PC-9 (cell line): Measurements from ENCODE around the gene CA5A. TPM values are rescaled to one million over a fixed set of nuclear protein-coding genes. Genes with fewer than 3 reads are reported as not detected.
"Not testable (repeated sequence)": the region's sequence is repeated elsewhere in the genome, so short reads cannot be mapped to it uniquely, and the experiment has no call there.

ENCODE experiments used
- BruUV-seq: library from RNA; stranded (reverse); fragments of 400-500 nt; replicated peaks from 2 replicates; lab custom pipeline; 2021; lab: Mats Ljungman, UMichigan
- CTCF ChIA-PET: fragments of 300-600 bp; sonication (Branson Sonifier 250); formaldehyde crosslinking; loops from one replicate; lab custom pipeline; 2022; ENCODE audit warnings: antibody characterized with exemption; lab: Charles Lee
- POLR2A ChIA-PET: fragments of 300-600 bp; sonication (Branson Sonifier 250); formaldehyde crosslinking; loops from one replicate; lab custom pipeline; 2022; ENCODE audit warnings: antibody characterized with exemption; ENCODE audit not compliant: unreplicated experiment; lab: Charles Lee
- DNase-seq, 2 experiments: peaks; one replicate each; pipeline versions ENCODE4 v3.0.0 to v3.0.0-alpha.2; 2015 to 2022; ENCODE audit warnings: mixed read lengths in 1 of 2
- H2AFZ ChIP-seq: fragments of 200-600 bp; sonication (generic); 2 replicates; pipeline ENCODE4 v1.8.1; 2017; ENCODE audit warnings: antibody characterized with exemption
- H3F3A ChIP-seq: fragments of 200-600 bp; sonication (generic); 2 replicates; pipeline ENCODE4 v1.8.1; 2017; ENCODE audit warnings: antibody characterized with exemption, mild to moderate bottlenecking, low read depth; ENCODE audit not compliant: insufficient read depth
- H3K27ac ChIP-seq: fragments of 200-600 bp; sonication (generic); 2 replicates; pipeline ENCODE4 v1.6.1; 2016; ENCODE audit warnings: mixed run types
- H3K27me3 ChIP-seq: fragments of 200-600 bp; sonication (generic); 2 replicates; pipeline ENCODE4 v1.6.1; 2016; ENCODE audit warnings: low read depth, mixed run types; ENCODE audit not compliant: insufficient read depth
- H3K36me3 ChIP-seq: fragments of 200-600 bp; sonication (generic); 2 replicates; pipeline ENCODE4 v1.6.1; 2016; ENCODE audit warnings: low read depth, mixed run types
- H3K4me1 ChIP-seq: fragments of 200-600 bp; sonication (generic); replicated peaks from 2 replicates; pipeline ENCODE4 v1.6.1; 2016; ENCODE audit warnings: mixed run types; ENCODE audit not compliant: insufficient read depth
- H3K4me2 ChIP-seq: fragments of 200-600 bp; sonication (generic); 2 replicates; pipeline ENCODE4 v1.6.1; 2017; ENCODE audit warnings: mixed run types
- H3K4me3 ChIP-seq: fragments of 200-600 bp; sonication (generic); 2 replicates; pipeline ENCODE4 v1.6.1; 2016; ENCODE audit warnings: mixed run types
- H3K79me2 ChIP-seq: fragments of 200-600 bp; sonication (generic); 2 replicates; pipeline ENCODE4 v1.6.1; 2017; ENCODE audit warnings: low read depth, mixed run types
- H3K9me2 ChIP-seq: fragments of 200-600 bp; sonication (generic); 2 replicates; pipeline ENCODE4 v1.8.1; 2017; ENCODE audit warnings: mild to moderate bottlenecking; ENCODE audit not compliant: insufficient read depth
- H3K9me3 ChIP-seq: fragments of 200-600 bp; sonication (generic); 2 replicates; pipeline ENCODE4 v1.8.1; 2016; ENCODE audit warnings: low read depth; ENCODE audit not compliant: insufficient read depth
- H4K20me1 ChIP-seq: fragments of 200-600 bp; sonication (generic); 2 replicates; pipeline ENCODE4 v1.8.1; 2017; ENCODE audit not compliant: insufficient read depth
- CTCF ChIP-seq: fragments of 200-600 bp; sonication (generic); conservative IDR thresholded peaks from 2 replicates; pipeline ENCODE4 v1.6.1; 2017; ENCODE audit warnings: mixed run types, antibody characterized with exemption, mild to moderate bottlenecking, moderate library complexity
- EZH2 ChIP-seq: fragments of 200-600 bp; sonication (generic); IDR thresholded peaks from 2 replicates; pipeline ENCODE4 v1.8.0; 2017; ENCODE audit warnings: antibody characterized with exemption, low read depth
- intact Hi-C: fragments of 100-400 bp; cut with micrococcal nuclease; formaldehyde crosslinking; loops from one replicate; pipeline ENCODE4 v1.10.0; 2022; ENCODE audit not compliant: unreplicated experiment
- total RNA-seq: library from RNA; stranded (reverse); gene quantifications from 2 replicates; pipeline ENCODE4 v1.2.3, GENCODE V29; 2021

CA5A gene
- total RNA-seq, 1 experiment from 2014 or later: 0.26 TPM

- TF ChIP-seq CTCF: peak; percentile 69
- CTCF ChIA-PET, H3K36me3 ChIP-seq, H3K4me2 ChIP-seq, POLR2A ChIA-PET, H3K4me3 ChIP-seq, H2AFZ ChIP-seq, H3K79me2 ChIP-seq, H3K27ac ChIP-seq, H3K27me3 ChIP-seq, H3K9me3 ChIP-seq, H4K20me1 ChIP-seq, H3K9me2 ChIP-seq, H3F3A ChIP-seq, BruUV-seq, H3K4me1 ChIP-seq: not testable (repeated sequence)
- intact Hi-C loops: loop anchor here (5.0 kb wide), 1 partner anchor 459 kb away; no protein-coding TSS in a partner anchor
- peak in 1 of 2 experiments; percentile 7 for DNase-seq
Measured at GRCh38 chr16:87983072-87983736, 46.9 kb upstream of the CA5A start.

DNA sequence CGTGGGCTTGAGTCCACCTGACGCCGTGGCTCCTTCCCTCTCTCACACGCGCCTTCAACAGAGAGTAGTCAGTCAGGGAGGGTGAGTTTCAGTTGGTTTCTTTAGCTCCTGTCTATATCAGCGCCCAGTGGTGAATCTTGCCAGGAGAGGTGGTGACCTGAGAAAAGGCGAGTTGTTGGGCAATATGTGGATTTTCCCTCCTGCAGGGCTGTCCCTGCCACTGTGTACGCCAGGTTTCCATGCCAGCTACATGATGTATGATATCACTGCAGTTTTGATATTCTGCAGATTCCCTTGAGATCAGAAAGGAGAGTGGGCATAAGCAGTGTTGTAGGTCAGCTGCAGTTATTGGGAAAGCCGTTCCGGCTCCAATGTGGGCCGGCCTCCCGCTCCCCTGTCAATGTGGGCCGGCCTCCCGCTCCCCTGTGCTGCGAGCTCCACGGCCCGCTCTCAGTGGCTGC is 46.3 kb upstream of the CA5A start:
- CTCF ChIA-PET: no interaction called here
- no TSS peak for BruUV-seq

GRCh38 chr16:87981376-87981775 is 45.0 kb upstream of the CA5A start:
- H3K4me3 ChIP-seq, POLR2A ChIA-PET, H3K36me3 ChIP-seq, CTCF ChIA-PET, H3K4me1 ChIP-seq, H3K9me2 ChIP-seq, H2AFZ ChIP-seq, DNase-seq, BruUV-seq, H3K4me2 ChIP-seq, H3K27me3 ChIP-seq, H3F3A ChIP-seq, H4K20me1 ChIP-seq, H3K9me3 ChIP-seq, H3K27ac ChIP-seq, H3K79me2 ChIP-seq: not testable (repeated sequence)
- intact Hi-C loops: loop anchor here (5.0 kb wide), 1 partner anchor 461 kb away; no protein-coding TSS in a partner anchor

More for the DNA sequence above, 46.3 kb upstream of the CA5A start:
- DNase-seq: no peak
- Histone ChIP-seq H3K27ac (no peak overlapping the region), H3F3A (no peaks in the 10 kb centered on the region), H3K4me3 (no peak overlapping the region), H3K9me2 (no peaks in the 10 kb centered on the region), H3K4me1 (no peaks in the 10 kb centered on the region), H3K4me2 (no peak overlapping the region), H3K36me3 (no peaks in the 10 kb centered on the region), H3K9me3 (no peaks in the 10 kb centered on the region), H3K79me2 (no peaks in the 10 kb centered on the region), H3K27me3 (no peaks in the 10 kb centered on the region), H2AFZ (no peak overlapping the region), H4K20me1 (no peaks in the 10 kb centered on the region)
- TF ChIP-seq CTCF (no peak), EZH2 (no peak)
- intact Hi-C loops: loop anchor here (5.0 kb wide), 1 partner anchor 460 kb away; no protein-coding TSS in a partner anchor
- POLR2A ChIA-PET: no interaction called here

DNA sequence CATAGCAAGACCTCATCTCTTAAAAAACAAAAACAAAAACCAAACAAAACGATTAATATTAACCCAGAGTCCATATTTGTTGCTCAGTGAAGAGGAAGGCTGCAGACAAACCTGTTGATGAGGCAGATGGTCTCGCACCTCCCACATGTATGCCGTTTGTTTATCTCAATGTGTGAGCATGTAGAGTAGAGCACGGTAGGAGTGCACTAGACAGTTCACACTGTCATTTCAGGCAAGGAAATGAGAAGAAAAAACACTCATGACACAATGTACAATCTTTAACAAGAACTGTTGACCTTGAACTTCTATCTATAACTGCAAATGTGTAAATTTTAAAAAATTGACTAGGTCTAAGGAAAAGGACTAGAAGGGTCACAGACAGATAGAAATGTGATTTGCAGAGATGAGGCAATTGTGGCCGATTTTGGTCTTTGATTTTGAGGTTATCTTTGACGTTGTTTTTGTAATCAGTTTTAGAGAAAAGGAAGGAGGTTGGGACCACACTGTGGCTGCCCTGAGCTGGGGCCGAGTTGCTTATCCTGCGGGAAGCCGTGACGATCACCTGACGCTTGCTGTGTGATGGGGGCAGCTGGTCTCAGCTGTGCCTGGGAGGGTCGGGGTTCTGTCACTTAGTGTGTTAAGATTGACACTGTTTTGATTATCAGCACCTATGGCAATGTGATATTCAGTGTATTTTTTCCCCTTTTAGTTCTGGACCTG is 43.7 kb upstream of the CA5A start:
- CTCF ChIA-PET, H3K4me3 ChIP-seq, H4K20me1 ChIP-seq, BruUV-seq, H3K4me2 ChIP-seq, H3K9me3 ChIP-seq, H3K79me2 ChIP-seq, DNase-seq, H3K27ac ChIP-seq, H3K27me3 ChIP-seq, H3K9me2 ChIP-seq, H3K36me3 ChIP-seq, H3K4me1 ChIP-seq, H3F3A ChIP-seq, H2AFZ ChIP-seq, POLR2A ChIA-PET: not testable (repeated sequence)
- intact Hi-C loops: loop anchor here (5.0 kb wide), 1 partner anchor 462 kb away; no protein-coding TSS in a partner anchor
